NCI-H128 (cell line): ENCODE measurements around the gene HOXD13.

Experiments used
- DNase-seq: peaks from one replicate; lab custom pipeline; 2025; ENCODE audit not compliant: unreplicated experiment; lab: John Stamatoyannopoulos, UW

Gene HOXD13

GRCh38 chr2:176118601-176119339, 26.2 kb downstream of the HOXD13 start:
- no peak for DNase-seq

DNA sequence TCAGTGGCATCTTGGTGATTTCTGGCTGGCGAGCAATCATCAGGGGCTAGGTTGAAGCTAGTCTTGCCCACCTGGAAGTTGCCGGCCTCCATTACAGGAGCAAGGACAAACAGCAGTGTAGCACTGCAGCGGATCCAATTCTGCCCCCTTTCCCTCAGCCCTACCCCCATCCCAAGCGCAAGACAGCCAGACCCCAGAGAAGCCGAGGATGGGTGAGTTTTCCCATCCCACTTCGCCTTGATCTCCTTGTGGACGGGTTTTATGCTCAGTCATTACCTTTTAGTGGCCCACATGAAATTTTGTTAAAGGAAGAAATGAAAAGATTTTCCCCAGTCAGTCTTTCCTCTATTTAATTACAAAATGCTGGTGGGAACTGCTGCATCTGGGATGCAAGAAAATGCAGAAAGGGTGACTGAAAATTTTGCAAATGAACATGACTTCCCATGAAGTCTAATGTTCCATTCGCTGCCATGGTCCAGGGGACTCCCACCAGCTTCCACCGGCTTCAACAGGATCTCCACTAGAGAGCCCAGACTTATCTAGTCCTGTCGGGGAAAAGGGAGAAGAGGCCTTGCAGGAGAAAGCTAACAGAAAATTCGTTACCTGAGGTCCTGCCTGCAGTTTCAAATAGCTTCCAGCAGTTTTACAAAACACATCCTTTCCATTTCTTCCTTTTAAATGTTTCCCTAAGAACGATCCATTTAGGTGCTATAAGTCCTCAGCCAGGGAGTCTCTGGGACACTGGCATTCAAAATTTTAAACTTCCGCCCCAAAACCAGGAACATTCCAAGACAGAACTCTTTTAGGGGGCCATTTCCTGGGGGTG, 28.1 kb downstream of the HOXD13 start:
- DNase-seq, result no peak

DNA sequence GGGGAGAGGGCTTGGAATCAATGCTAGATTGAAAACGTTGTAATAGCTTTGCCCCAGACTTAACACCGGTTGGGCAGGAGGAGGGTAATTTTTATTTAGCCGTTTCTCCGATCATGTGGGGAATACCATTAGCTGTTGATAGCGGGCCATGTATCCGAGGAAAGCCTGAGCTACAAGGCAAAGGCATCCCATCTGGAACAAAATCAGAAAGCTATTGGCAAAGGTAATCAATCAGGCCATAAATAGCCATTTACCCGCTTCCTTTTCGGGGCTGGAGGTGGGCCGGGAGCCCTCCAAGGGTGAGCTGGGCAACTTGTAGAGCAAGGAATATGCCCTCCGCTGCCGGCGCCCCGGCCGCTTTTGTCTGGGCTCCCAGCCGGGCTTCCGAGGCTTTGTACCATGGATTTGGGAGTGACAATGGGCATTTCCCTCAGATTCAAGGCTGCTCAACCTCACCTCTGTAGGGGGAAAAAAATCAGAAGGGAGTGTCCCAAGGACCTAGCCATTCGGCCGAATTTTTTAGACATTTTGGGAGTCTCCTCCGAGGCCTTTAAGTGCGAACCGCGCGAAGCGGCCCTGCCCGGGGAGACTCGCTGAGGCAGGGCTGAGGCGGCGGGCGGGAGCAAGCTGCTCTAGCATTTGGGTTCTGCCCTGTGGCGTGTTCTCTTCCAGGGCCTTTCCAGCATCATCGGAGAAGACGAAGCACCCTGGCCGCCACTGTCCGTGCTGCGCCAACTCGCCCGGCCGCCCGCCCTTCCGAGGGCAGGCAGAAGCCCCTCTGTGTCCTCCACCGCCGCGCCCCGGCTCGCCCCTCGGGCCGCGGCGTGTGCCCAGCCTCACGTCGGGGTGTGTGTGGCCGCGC, 28.9 kb downstream of the HOXD13 start:
- no peak for DNase-seq

DNA sequence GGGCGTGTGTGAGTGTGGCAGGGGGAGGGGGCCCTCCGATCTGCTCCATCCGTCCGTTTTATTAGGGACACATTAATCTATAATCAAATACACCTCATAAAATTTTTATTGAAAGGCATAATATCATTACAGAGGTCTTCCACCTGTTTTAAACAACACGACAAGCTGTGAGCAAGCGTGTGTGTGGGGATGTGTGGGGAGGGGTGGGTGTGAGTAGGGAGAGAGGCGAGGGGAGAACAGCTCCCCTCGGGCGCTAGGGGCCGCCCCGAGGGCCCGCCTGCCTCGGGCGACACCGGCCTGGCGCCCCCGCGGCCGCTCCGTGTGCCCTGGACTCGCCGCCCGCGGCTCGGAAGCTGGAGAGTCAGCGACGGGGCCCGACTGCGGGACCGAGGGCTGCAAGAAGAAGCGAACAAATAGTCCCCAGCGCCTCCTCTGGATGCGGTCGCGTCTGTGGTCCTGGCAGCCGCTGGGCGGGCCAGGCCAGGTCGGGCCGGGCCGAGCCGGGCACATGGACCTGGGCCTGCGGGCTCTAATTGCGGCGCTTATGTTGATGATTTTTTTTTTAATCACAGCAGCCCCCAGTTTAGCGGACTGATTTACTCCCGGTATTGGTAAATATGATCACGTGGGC, 29.6 kb downstream of the HOXD13 start:
- DNase-seq, result no peak

DNA sequence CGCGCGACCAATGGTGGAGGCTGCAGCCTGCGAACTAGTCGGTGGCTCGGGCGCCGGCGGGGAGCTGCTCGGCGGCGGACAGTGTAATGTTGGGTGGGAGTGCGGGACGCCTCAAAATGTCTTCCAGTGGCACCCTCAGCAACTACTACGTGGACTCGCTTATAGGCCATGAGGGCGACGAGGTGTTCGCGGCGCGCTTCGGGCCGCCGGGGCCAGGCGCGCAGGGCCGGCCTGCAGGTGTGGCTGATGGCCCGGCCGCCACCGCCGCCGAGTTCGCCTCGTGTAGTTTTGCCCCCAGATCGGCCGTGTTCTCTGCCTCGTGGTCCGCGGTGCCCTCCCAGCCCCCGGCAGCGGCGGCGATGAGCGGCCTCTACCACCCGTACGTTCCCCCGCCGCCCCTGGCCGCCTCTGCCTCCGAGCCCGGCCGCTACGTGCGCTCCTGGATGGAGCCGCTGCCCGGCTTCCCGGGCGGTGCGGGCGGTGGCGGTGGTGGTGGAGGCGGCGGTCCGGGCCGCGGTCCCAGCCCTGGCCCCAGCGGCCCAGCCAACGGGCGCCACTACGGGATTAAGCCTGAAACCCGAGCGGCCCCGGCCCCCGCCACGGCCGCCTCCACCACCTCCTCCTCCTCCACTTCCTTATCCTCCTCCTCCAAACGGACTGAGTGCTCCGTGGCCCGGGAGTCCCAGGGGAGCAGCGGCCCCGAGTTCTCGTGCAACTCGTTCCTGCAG, 30.3 kb downstream of the HOXD13 start, which contains the start of gene HOXD9:
TSS of gene HOXD9 (plus strand) at position 37 of the 728 bp plus-strand sequence. CDS start at position 87, 50 bp downstream.
- DNase-seq, result no peak

DNA sequence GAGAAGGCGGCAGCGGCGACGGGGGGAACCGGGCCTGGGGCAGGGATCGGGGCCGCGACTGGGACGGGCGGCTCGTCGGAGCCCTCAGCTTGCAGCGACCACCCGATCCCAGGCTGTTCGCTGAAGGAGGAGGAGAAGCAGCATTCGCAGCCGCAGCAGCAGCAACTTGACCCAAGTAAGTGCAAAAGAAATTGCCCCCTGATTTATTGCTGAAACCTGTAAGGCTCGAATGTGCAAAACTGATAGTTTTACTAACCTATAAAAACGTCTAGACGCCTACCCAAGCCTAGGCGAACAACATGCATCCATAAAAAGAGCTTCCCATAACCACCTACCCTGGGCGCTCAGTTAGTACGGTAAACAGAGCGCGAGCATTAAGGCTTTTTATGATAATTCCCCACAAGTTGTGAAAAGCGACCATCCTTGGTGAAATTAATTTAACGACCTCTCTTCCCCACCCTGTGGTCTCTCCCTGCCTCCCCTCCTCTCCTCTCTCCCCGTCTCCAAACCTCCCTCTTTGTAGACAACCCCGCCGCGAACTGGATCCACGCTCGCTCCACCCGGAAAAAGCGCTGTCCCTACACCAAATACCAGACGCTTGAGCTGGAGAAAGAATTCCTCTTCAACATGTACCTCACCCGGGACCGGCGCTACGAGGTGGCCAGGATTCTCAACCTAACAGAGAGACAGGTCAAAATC, 31.0 kb downstream of the HOXD13 start:
- no peak for DNase-seq

GRCh38 chr2:176124110-176124946, 31.8 kb downstream of the HOXD13 start:
- no peak for DNase-seq

DNA sequence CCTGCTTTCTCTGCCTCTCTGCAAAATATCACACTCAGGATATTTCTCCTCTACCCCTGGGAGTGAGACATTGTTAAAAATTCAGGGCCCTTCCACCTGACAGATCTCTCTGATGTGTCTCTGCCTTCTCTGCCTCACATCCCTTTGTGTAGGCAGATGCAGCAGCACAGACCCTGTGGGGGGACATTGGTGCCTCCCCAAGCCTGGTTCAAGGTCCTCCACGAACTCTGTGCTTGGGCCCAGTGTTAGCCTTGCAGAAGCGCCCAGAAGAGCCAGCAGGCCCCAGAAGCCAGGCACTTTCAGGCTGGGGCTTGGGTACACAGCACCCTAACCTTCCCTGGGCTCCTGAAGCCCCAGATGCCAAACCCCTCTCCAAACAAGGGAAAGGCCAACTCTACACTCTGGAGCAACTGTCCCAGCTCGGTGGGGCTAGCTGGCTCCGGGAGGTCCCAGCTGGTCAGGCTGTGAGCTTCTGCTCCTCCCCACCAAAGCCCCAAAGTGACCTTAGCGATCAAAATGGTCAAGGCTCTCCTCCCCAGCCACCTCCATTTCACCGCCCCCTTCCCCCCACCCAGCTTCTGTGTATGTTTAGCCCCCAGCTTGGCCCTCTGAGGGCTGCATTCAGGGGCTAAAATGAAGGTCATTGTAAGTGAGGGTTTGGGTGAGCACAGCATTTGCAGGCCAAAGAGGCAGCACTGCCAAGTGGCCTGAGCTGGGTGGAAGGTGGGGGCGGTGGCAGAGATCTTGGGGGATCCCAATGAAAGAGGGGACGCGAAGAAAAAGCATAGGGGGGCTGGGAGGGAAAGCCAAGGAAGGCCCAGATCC, 32.6 kb downstream of the HOXD13 start:
- no peak for DNase-seq

- no peak for DNase-seq
These were observed 33.2 kb downstream of the HOXD13 start for GRCh38 chr2:176125772-176126054.

DNA sequence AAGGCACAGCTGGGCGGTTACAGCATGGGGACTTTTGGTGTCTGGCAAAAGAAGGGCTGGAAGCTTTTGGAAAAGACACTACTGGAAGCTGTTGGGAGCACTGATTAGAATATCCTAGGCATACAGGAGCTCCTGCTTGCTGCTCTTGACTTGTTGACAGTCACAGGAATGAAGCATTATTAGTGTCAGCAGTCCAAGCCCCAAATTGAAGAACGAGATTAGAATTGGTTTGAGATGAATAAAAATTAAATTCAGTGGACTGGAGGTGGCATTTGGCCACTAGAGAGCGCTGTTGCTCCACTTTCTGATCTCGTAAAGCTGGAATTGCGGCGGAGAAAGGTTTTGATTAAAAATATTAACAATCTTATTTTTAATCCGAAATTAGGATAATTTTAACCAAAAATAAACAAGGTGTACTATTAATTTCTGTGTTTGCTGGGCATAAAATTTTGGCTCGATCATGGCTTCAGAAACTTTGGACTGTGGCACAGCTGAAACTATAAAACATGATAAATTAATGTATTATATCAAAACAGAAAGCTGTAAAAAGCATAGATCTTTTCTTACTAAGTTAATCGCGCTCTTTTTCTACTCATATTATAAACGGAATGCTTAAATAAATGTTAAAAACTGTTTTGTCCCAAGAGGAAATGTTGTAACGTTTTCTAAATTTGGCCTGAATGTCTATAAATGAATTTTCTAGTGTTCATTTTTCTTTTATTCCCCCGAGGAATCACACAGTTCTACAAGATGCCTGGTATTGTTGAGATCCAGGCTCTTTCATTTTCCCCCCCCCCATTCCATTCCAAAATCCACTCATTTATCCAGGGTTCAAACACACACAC, 34.6 kb downstream of the HOXD13 start:
- no peak for DNase-seq

DNA sequence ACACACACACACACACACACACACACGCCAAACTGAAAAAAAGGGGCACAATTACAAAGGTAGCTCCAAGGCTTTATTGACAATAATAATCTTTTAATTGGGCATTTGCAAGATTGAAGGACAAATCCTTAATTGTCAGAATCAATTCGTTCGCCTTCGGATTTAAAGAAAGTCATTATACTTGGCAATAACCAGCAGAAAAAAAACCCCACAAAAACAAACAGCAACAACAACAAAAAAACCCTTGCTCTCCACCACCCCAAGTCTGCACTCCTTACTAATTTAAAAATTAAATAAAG, 35.2 kb downstream of the HOXD13 start:
- DNase-seq, result no peak

- no peak for DNase-seq
These were observed 35.9 kb downstream of the HOXD13 start for GRCh38 chr2:176128172-176128981.

DNA sequence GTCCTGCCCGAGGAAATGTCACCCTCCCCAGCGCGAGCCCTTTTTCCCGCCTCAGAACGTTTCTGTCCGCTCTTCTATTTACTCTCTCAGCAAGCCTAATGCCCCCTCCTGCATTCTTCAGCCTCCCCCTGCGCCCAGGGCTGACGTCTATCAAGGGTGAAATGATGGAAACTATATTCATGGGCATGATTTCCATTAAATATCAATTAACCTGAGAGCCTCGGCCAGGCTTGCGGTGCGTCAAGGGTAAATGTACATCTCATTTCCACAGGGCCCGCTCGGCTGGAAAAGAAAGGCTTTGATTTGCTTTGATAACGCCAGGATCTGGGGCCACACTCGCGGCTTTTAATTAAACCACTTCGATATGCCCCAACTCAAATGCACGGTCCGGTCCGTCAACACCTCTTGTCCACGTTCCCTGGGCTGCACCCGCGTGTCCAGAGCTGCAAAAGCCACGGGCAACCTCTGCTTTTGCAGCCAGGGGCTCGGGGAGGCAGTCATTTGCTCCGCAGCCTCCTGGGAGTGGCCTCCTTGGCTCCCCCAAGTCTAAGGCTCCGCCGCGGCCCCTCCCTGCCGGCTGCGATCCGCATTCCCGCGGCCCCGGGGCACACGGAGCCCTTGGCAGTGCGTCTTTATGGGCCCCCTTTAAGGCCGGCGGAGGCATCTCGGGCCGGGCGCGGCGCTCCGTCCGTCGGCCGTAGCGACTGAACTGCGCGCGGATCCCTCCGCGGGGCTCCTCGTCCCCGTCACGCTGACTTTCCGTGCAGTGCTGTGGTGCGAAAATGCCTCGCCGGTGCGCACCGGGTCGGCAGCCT, 36.7 kb downstream of the HOXD13 start, which contains the start of gene HOXD8:
TSS of gene HOXD8 (plus strand) at position 724 of the 815 bp plus-strand sequence. CDS start 662 bp downstream, outside the sequence.
- peak; percentile 42 for DNase-seq

- no peak for DNase-seq
These were observed 37.3 kb downstream of the HOXD13 start for GRCh38 chr2:176129813-176130146.

- no peak for DNase-seq
These were observed 37.8 kb downstream of the HOXD13 start for GRCh38 chr2:176130147-176130956.
